Ecto neural progenitor cell (in vitro differentiated cells): ENCODE data around the gene SRL.
"Not testable (repeated sequence)": the region's sequence is repeated elsewhere in the genome, so short reads cannot be mapped to it uniquely, and the experiment has no call there.

Source experiments
- DNase-seq: peaks from one replicate; pipeline ENCODE4 v3.0.0-alpha.2; 2018; ENCODE audit warnings: low spot score

Gene SRL

DNA sequence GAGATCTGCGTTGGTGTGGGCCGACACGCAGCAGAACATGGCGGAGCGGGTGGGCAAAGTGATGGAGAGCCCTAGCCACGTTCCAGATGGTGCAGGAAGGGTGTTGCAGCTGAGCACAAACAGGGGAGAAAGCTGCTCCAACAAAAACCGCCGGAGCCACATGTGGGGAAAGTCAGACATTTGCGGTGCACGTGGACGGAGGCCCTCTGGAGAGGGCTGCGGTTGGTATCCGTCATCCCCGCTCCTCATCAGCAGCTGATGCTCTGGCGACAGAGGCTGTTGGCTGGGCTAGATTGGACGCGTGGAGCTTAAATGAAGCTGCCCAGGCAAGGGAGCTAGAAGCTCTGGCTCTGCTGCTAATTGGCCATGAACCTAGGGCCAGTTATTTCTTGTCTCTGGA, 82.2 kb downstream of the SRL start:
- no peak for DNase-seq

- no peak for DNase-seq
These were observed 83.5 kb downstream of the SRL start for GRCh38 chr16:4158143-4159093.

GRCh38 chr16:4157376-4157825, 84.5 kb downstream of the SRL start:
- DNase-seq: no peak

DNA sequence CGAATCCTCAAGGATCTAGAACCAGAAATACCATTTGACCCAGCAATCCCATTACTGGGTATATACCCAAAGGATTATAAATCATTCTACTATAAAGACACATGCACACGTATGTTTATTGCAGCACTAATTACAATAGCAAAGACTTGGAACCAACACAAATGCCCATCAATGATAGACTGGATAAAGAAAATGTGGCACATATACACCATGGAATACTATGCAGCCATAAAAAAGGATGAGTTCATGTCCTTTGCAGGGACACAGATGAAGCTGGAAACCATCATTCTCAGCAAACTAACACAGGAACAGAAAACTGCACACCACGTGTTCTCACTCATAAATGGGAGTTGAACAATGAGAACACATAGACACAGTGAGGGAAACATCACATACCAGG, 85.4 kb downstream of the SRL start:
- DNase-seq: not testable (repeated sequence)

- DNase-seq: not testable (repeated sequence)
These were observed 88.5 kb downstream of the SRL start for GRCh38 chr16:4153364-4153763.

DNA sequence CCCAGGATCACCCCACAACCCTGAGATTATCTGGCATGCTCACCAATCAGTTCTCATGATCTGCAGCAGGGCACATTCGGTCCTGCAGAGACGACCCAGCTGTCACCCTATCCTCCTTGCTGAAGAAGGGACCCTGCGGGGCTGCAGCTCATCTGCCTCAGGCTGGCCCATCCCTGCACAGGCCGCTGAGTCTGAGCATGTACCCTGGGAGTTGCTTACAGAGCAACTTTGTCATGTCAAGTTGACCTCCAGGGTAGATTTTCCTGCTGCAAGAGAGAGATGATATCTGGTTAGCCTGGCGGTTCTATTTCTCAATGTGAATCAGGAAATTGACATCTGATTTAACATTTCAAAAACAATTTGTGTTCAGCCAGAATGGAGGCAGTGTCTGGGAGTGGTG, 89.6 kb downstream of the SRL start:
- DNase-seq: no peak

GRCh38 chr16:4147236-4147635, 94.6 kb downstream of the SRL start:
- no peak for DNase-seq

DNA sequence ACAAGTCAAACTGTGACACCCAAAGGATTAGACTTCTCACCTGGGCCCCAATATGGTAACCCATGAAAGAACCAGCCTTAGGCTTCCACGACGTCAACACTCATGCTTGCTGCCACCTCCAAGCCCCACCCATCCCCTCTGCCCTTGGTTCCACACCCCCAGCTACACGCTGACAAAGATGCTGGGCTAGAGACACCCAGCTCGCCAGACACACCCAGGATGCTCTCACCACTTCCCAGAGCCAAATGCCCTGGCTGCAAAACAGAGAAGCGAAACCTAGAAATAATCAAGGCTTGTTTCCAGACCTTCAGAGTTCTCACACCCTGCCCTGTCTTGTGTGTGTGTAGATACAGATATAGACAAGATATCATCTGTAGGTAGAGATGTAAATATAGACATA, 99.6 kb downstream of the SRL start:
- DNase-seq: no peak

DNA sequence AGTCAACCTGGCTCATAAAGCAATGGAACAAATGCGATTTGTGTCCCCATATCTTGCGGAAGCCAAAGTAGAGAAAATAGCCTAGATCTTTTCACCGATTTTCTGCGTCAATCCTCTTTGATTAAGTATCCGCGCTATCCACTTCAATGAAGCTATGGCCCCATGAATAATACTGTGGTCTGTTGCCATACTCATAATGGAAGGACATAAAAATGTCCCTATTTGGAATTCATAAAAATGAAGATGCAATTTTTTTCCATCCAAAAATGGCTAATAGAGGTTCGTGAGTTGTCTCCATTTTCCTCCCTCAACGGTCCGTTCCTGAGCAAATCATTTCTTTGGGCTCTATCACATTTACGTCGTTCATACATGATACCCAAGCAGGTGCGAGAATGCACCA, 100.3 kb downstream of the SRL start:
- no peak for DNase-seq

DNA sequence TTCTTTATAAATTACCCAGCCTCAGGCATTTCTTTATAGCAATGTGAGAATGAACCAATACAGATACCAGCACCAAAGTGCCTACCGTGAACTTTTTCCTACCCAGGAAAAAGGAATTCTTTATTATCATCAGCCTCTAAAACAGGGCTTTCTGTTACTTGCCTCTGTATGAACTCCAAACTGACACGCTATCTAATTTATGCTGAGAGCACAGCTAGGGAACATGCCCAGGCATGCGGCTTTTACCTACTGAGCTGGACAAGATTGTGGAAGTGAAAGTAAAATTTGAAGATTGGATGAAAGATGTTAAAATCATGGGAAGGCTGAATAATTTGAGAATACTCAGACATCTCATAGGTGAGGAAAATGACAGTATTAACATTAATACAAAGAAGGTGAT, 101.2 kb downstream of the SRL start:
- no peak for DNase-seq

GRCh38 chr16:4139968-4140367, 101.9 kb downstream of the SRL start:
- DNase-seq: no peak
